Mesenchymal stem cell (in vitro differentiated cells and primary cell): ENCODE data around the gene LPP.

Experiments
- DNase-seq: peaks from one replicate; pipeline ENCODE4 v3.0.0-alpha.2; 2013
- H2AFZ ChIP-seq: one replicate; pipeline ENCODE4 v1.6.1; 2013; ENCODE audit warnings: low read depth, mild to moderate bottlenecking, control low read depth, inconsistent platforms, low read length, moderate library complexity
- H2AK5ac ChIP-seq: 2 replicates; pipeline ENCODE4 v1.6.1; 2013; ENCODE audit warnings: low read length, moderate library complexity, mild to moderate bottlenecking, inconsistent platforms; ENCODE audit not compliant: severe bottlenecking
- H2BK120ac ChIP-seq: one replicate; pipeline ENCODE4 v1.6.1; 2013; ENCODE audit warnings: low read depth, mild to moderate bottlenecking, inconsistent platforms, low read length, moderate library complexity
- H2BK12ac ChIP-seq, 2 experiments: one replicate each; pipeline ENCODE4 v1.6.1; 2013; ENCODE audit warnings: inconsistent platforms in 2 of 2, low read length in 2 of 2, mild to moderate bottlenecking in 2 of 2, moderate library complexity in 2 of 2, control low read depth in 1 of 2
- H2BK15ac ChIP-seq: one replicate; pipeline ENCODE4 v1.6.1; 2013; ENCODE audit warnings: mild to moderate bottlenecking, low read depth, inconsistent platforms; ENCODE audit not compliant: poor library complexity, severe bottlenecking
- H2BK5ac ChIP-seq: 2 replicates; pipeline ENCODE4 v1.6.1; 2013; ENCODE audit warnings: low read depth, mild to moderate bottlenecking, low read length, control low read depth, inconsistent platforms; ENCODE audit not compliant: poor library complexity, severe bottlenecking
- H3K14ac ChIP-seq, 2 experiments: one replicate each; pipeline ENCODE4 v1.6.1; 2013; ENCODE audit warnings: inconsistent platforms in 2 of 2, low read length in 2 of 2, control low read depth in 1 of 2, mild to moderate bottlenecking in 1 of 2, moderate library complexity in 1 of 2
- H3K18ac ChIP-seq, 2 experiments: one replicate each; pipeline ENCODE4 v1.6.1; 2013; ENCODE audit warnings: inconsistent platforms in 2 of 2, low read length in 2 of 2, control low read depth in 1 of 2, low read depth in 1 of 2, mild to moderate bottlenecking in 1 of 2
- H3K23ac ChIP-seq, 2 experiments: one replicate each; pipeline ENCODE4 v1.6.1; 2013; ENCODE audit warnings: inconsistent platforms in 2 of 2, low read length in 2 of 2, mild to moderate bottlenecking in 2 of 2, moderate library complexity in 2 of 2, control low read depth in 1 of 2
- H3K27ac ChIP-seq: 2 replicates; pipeline ENCODE4 v1.5.1; 2013; ENCODE audit warnings: mild to moderate bottlenecking, moderate library complexity, low read length, control low read depth, inconsistent platforms; ENCODE audit not compliant: poor library complexity, severe bottlenecking
- H3K27me3 ChIP-seq, 2 experiments: 2 replicates each; pipeline versions ENCODE4 v1.6.1 to v1.7.0; 2013; ENCODE audit warnings: low read length in 2 of 2, mild to moderate bottlenecking in 2 of 2, moderate library complexity in 2 of 2, control low read depth in 1 of 2, inconsistent platforms in 1 of 2; ENCODE audit not compliant: control insufficient read depth in 1 of 2, insufficient read depth in 1 of 2
- H3K36me3 ChIP-seq, 2 experiments: 2 replicates each; pipeline versions ENCODE4 v1.6.1 to v1.7.0; 2013; ENCODE audit warnings: low read length in 2 of 2, control low read depth in 1 of 2, inconsistent platforms in 1 of 2, low read depth in 1 of 2, mild to moderate bottlenecking in 1 of 2; ENCODE audit not compliant: insufficient read depth in 2 of 2, control insufficient read depth in 1 of 2
- H3K4ac ChIP-seq, 2 experiments: one replicate each; pipeline ENCODE4 v1.6.1; 2013; ENCODE audit warnings: inconsistent platforms in 2 of 2, low read length in 2 of 2, mild to moderate bottlenecking in 2 of 2, moderate library complexity in 2 of 2, control low read depth in 1 of 2, low read depth in 1 of 2
- H3K4me1 ChIP-seq: 2 replicates; pipeline ENCODE4 v1.6.1; 2013; ENCODE audit warnings: low read depth, low read length, control low read depth; ENCODE audit not compliant: control insufficient read depth, insufficient read depth
- H3K4me2 ChIP-seq: 2 replicates; pipeline ENCODE4 v1.6.1; 2013; ENCODE audit warnings: low read length, mild to moderate bottlenecking, inconsistent platforms; ENCODE audit not compliant: poor library complexity, severe bottlenecking
- H3K4me3 ChIP-seq, 2 experiments: 2 replicates each; pipeline versions ENCODE4 v1.5.1 to v1.7.0; 2013; ENCODE audit warnings: low read length in 2 of 2, mild to moderate bottlenecking in 2 of 2, control low read depth in 1 of 2, low read depth in 1 of 2; ENCODE audit not compliant: insufficient read depth in 1 of 2
- H3K79me1 ChIP-seq: replicated peaks from 2 replicates; pipeline ENCODE4 v1.6.1; 2013; ENCODE audit warnings: mild to moderate bottlenecking, control low read depth, low read length, inconsistent platforms; ENCODE audit not compliant: poor library complexity, severe bottlenecking
- H3K9ac ChIP-seq: 2 replicates; pipeline ENCODE4 v1.7.0; 2013; ENCODE audit warnings: mild to moderate bottlenecking, low read length, moderate library complexity
- H3K9me3 ChIP-seq: 2 replicates; pipeline ENCODE4 v1.7.0; 2013; ENCODE audit warnings: mild to moderate bottlenecking, low read length; ENCODE audit not compliant: control insufficient read depth
- H4K8ac ChIP-seq: one replicate; pipeline ENCODE4 v1.6.1; 2013; ENCODE audit warnings: inconsistent platforms, mild to moderate bottlenecking, low read length, moderate library complexity
- H4K91ac ChIP-seq: one replicate; pipeline ENCODE4 v1.6.1; 2013; ENCODE audit warnings: mild to moderate bottlenecking, low read length, inconsistent platforms
- WGBS: methylation state at CpG from one replicate; pipeline ENCODE4 v1.1.7; 2013; ENCODE audit warnings: mixed read lengths; 5-methylcytosine and 5-hydroxymethylcytosine counted together

LPP gene

DNA sequence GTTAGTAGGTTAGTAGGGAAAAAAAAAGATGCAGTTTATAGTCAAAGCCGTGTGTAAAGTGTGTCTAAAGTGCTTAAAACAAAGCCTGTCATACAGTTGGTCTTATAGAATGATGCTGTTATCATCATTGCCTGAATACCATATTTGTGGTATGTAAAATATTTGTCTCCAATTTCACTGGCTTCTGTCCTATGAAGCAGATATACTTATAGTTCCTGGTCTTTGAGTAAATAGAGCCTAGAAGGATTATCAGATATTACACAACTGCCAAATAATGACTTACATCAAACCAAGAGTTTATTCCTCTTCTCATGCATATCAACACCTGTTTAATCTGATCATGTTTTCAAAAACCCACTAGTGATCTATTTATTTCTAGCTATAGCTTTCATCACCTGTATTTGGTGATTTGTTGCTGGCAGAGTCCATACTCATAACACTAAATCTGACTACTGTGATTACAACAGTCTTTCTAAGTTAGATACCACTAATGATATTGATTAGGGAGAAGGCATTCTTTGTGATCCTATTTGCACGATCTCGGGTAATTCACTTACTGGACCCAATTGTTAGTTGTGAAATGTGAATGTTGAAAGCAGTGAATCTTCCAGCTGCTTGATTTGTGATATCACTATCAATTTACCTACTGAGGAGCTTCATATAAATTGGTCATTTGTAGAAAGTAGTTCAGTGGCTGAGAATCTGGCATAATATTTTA, 413.7 kb downstream of the LPP start:
- Histone ChIP-seq H3K18ac (no peak overlapping the region), H2BK5ac (no peak overlapping the region), H3K36me3 (peaks cover 0 to 4% of the 10 kb centered on the region in 2 experiments), H2BK15ac (no peak overlapping the region), H3K23ac (no peak overlapping the region), H3K27ac (no peak overlapping the region), H3K9me3 (no peaks in the 10 kb centered on the region), H4K8ac (no peak overlapping the region), H3K79me1 (peaks cover 15% of the 10 kb centered on the region), H2BK12ac (no peak overlapping the region), H3K14ac (no peak overlapping the region), H3K4ac (no peak overlapping the region), H3K4me3 (no peak overlapping the region), H2AFZ (no peak overlapping the region), H2AK5ac (no peak overlapping the region), H3K4me2 (no peak overlapping the region), H3K27me3 (no peaks in the 10 kb centered on the region), H3K4me1 (peaks cover 6% of the 10 kb centered on the region), H4K91ac (no peak overlapping the region), H3K9ac (no peak overlapping the region), H2BK120ac (no peak overlapping the region)
- 100% methylated on average over 3 of the region's 3 CpGs for WGBS
- no peak for DNase-seq

DNA sequence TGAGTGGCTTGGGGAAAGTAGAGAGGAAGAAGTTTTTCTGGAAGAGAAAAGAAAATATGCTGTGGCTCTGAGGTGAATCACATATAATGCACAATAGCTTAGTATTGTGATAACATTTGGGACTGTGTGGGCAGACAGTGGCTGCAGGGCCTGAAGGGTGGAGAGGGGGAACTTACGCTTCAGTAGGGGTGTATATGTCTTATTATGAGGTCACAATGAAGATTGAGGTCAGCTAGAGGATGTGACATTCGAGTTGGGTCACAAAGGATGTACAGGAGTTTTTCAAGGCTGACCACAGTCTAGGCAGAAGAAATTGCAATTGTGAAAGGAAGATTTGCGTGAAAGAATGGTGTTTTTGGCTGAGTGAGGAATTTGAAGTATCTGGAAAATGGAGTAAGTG, 414.8 kb downstream of the LPP start:
- Histone ChIP-seq H2BK15ac (no peak overlapping the region), H2AK5ac (no peak overlapping the region), H3K4me1 (peaks cover 6% of the 10 kb centered on the region), H2BK12ac (no peak overlapping the region), H3K79me1 (peaks cover 13% of the 10 kb centered on the region), H3K4me2 (no peak overlapping the region), H2AFZ (no peak overlapping the region), H3K4me3 (no peak overlapping the region), H3K4ac (no peak overlapping the region), H3K14ac (no peak overlapping the region), H3K9ac (no peak overlapping the region), H2BK120ac (no peak overlapping the region), H4K91ac (no peak overlapping the region), H3K23ac (no peak overlapping the region), H3K36me3 (peaks cover 0 to 4% of the 10 kb centered on the region in 2 experiments), H4K8ac (no peak overlapping the region), H3K27me3 (no peaks in the 10 kb centered on the region), H3K18ac (peak overlapping the region in 1 of 2 experiments; percentile 22), H3K9me3 (no peaks in the 10 kb centered on the region), H3K27ac (peak overlapping the region; percentile 11), H2BK5ac (no peak overlapping the region)
- DNase-seq = no peak
- WGBS = 91% methylated on average over 2 of the region's 3 CpGs

DNA sequence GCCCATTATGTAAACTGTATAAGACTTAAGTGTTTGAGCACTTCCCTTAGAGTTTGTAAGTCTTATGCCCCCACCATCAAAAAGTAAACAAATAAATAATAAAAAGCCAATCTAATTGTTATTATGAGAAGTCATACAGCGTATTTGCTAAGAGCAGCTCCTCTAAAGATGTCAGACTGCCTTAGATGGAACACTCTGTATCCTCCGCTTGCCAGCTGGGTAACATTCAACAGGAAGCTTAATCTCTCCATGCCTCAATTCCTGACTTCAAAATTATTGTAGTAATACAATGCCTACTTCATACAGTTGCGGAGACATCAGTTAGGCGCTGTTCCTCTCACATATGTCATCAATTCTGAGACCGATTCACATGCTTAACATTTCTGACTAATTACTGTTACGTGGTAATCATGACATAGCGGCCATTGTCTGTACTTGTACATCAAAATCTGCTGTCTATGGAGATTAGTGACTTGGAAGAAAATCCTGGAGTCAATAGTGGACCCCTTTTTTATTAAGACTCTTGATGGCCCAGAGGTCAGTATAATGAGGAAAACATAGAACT, 417.7 kb downstream of the LPP start:
- no peak overlapping the region for H3K4ac ChIP-seq
- H4K8ac ChIP-seq = no peak overlapping the region
- no peak overlapping the region for H2AFZ ChIP-seq
- H3K18ac ChIP-seq = peak overlapping the region in 1 of 2 experiments; percentile 17
- no peak overlapping the region for H2BK120ac ChIP-seq
- peaks cover 0 to 4% of the 10 kb centered on the region in 2 experiments for H3K36me3 ChIP-seq
- no peak overlapping the region for H3K27ac ChIP-seq
- H2BK5ac ChIP-seq = no peak overlapping the region
- peaks cover 22% of the 10 kb centered on the region for H3K79me1 ChIP-seq
- no peak overlapping the region for H4K91ac ChIP-seq
- no peak overlapping the region for H2AK5ac ChIP-seq
- no peak overlapping the region for H2BK12ac ChIP-seq
- no peaks in the 10 kb centered on the region for H3K9me3 ChIP-seq
- no peak overlapping the region for H3K4me2 ChIP-seq
- WGBS = 93% methylated on average over 7 of the region's 7 CpGs
- no peak overlapping the region for H2BK15ac ChIP-seq
- no peak for DNase-seq
- H3K4me3 ChIP-seq = no peak overlapping the region
- H3K4me1 ChIP-seq = peaks cover 6% of the 10 kb centered on the region
- H3K27me3 ChIP-seq = no peaks in the 10 kb centered on the region
- H3K9ac ChIP-seq = no peak overlapping the region
- no peak overlapping the region for H3K23ac ChIP-seq
- no peak overlapping the region for H3K14ac ChIP-seq

DNA sequence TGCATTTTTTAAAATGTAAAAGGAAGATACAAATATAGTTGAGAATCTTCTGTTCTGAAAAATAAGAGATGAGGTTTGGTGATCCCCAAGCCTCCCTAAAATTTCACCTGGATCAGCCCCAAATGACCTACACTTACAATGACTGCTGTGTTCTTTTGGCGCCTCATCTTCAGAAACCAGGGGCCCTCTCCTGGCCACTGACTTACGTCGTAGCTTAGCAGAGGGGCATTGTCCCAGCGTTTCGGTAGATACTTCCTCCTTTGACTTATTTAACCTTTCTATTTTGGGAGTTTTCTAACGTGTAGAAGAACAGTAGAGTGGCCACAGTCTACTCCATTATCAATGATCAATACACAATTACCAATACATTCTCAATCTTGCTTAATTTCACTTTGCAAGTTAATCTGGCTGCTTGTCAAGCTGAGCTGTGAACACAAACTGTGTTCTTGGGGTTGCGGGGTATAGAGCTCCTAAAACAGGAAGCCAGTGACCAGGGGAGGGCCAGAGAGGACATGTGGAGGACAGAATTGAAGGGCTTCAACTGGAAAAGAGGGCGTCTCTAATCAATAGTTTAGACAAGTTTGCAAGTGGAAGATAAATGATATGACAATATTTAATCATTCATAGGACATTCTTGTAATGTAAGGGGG, 419.5 kb downstream of the LPP start:
- WGBS = 89% methylated on average over 7 of the region's 8 CpGs
- H3K14ac ChIP-seq = no peak overlapping the region
- H3K23ac ChIP-seq = no peak overlapping the region

More for the DNA sequence above, 419.5 kb downstream of the LPP start:
- Histone ChIP-seq H3K4ac (no peak overlapping the region), H2BK120ac (no peak overlapping the region), H2AK5ac (no peak overlapping the region), H3K27me3 (no peaks in the 10 kb centered on the region), H2BK12ac (no peak overlapping the region), H2BK15ac (no peak overlapping the region), H2BK5ac (no peak overlapping the region), H3K4me1 (peaks cover 6% of the 10 kb centered on the region), H3K4me2 (no peak overlapping the region), H3K79me1 (peaks cover 22% of the 10 kb centered on the region), H3K18ac (no peak overlapping the region), H3K9ac (no peak overlapping the region), H3K36me3 (peaks cover 0 to 4% of the 10 kb centered on the region in 2 experiments), H2AFZ (no peak overlapping the region), H3K27ac (no peak overlapping the region), H4K91ac (no peak overlapping the region), H4K8ac (no peak overlapping the region), H3K4me3 (no peak overlapping the region), H3K9me3 (no peaks in the 10 kb centered on the region)
- DNase-seq = no peak
